A549 (cell line): ENCODE results near the gene RPS8.
"Not testable (repeated sequence)": the region's sequence is repeated elsewhere in the genome, so short reads cannot be mapped to it uniquely, and the experiment has no call there.

Experiments used
- BHLHE40 ChIP-seq: IDR thresholded peaks from 2 replicates; pipeline ENCODE4 v1.6.1; 2012; ENCODE audit warnings: low read depth, low read length, inconsistent platforms
- CTCF ChIP-seq: fragments of >200 bp; sonication (Bioruptor Twin); formaldehyde crosslinking; IDR thresholded peaks from 3 replicates; pipeline ENCODE4 v1.5.1; 2016
- EP300 ChIP-seq, 2 experiments: fragments of >200 bp; sonication (Bioruptor Twin); formaldehyde crosslinking; IDR thresholded peaks; 2 replicates in 1 of 2; 3 replicates in 1 of 2; pipeline ENCODE4 v1.6.1; 2016 to 2017
- ESRRA ChIP-seq: fragments of 150-350 bp; IDR thresholded peaks from 2 replicates; pipeline ENCODE4 v1.6.1; 2014; ENCODE audit warnings: mild to moderate bottlenecking, low read length, borderline replicate concordance
- MAZ ChIP-seq: fragments of 150-350 bp; IDR thresholded peaks from 2 replicates; pipeline ENCODE4 v1.6.1; 2014; ENCODE audit warnings: antibody characterized with exemption, low read depth, low read length, borderline replicate concordance
- PHF8 ChIP-seq: fragments of 200-600 bp; sonication (generic); IDR thresholded peaks from 2 replicates; pipeline ENCODE4 v1.6.1; 2016; ENCODE audit warnings: low read depth, mild to moderate bottlenecking, antibody characterized with exemption, moderate library complexity, borderline replicate concordance
- POLR2A ChIP-seq: IDR thresholded peaks from 2 replicates; pipeline ENCODE4 v1.6.1; 2012; ENCODE audit warnings: mild to moderate bottlenecking, low read length
- RCOR1 ChIP-seq: fragments of 150-350 bp; IDR thresholded peaks from 2 replicates; pipeline ENCODE4 v1.6.1; 2014; ENCODE audit warnings: antibody characterized with exemption, low read length, low read depth
- RNF2 ChIP-seq: fragments of 200-600 bp; sonication (generic); IDR thresholded peaks from 2 replicates; pipeline ENCODE4 v1.6.1; 2016; ENCODE audit warnings: low read depth, mild to moderate bottlenecking, antibody characterized with exemption, moderate library complexity, borderline replicate concordance
- ZFP36 ChIP-seq: fragments of 450-650 bp; IDR thresholded peaks from 2 replicates; pipeline ENCODE4 v1.6.1; 2014; ENCODE audit warnings: borderline replicate concordance; ENCODE audit not compliant: partially characterized antibody

GRCh38 chr1:44810762-44811105 is 35.4 kb downstream of the RPS8 start:
- not testable (repeated sequence) for TF ChIP-seq RNF2; CTCF; RCOR1; BHLHE40; MAZ; PHF8; POLR2A; ESRRA; EP300 (IDR thresholded peaks at IDR 0.05); ZFP36
